Neural cell (in vitro differentiated cells): ENCODE results near the gene MYCT1. TPM values are rescaled to one million over a fixed set of nuclear protein-coding genes. Genes with fewer than 3 reads are reported as not detected.

Source experiments
- H2AFZ ChIP-seq: fragments of 200-600, 300-800 bp; sonication (generic), shearing (Covaris generic); 2 replicates; pipeline ENCODE4 v1.6.0; 2014; ENCODE audit warnings: low read depth, mild to moderate bottlenecking, antibody characterized with exemption, low read length, moderate library complexity
- H3F3A ChIP-seq: fragments of 200-600 bp; shearing (Covaris generic); 2 replicates; pipeline ENCODE4 v1.6.1; 2016; ENCODE audit warnings: mild to moderate bottlenecking, moderate library complexity, mixed read lengths, antibody characterized with exemption, low read length; ENCODE audit not compliant: insufficient read depth, poor library complexity, severe bottlenecking
- H3K27ac ChIP-seq: fragments of 200-600, 300-800 bp; sonication (generic), shearing (Covaris generic); 2 replicates; pipeline ENCODE4 v1.5.1; 2014; ENCODE audit warnings: mild to moderate bottlenecking, low read length, moderate library complexity
- H3K27me3 ChIP-seq: fragments of 300-800, 200-600 bp; sonication (generic), shearing (Covaris generic); 2 replicates; pipeline ENCODE4 v1.6.0; 2014; ENCODE audit warnings: mild to moderate bottlenecking, low read depth, low read length, moderate library complexity; ENCODE audit not compliant: insufficient read depth
- H3K36me3 ChIP-seq: fragments of 300-800, 200-600 bp; sonication (generic), shearing (Covaris generic); 2 replicates; pipeline ENCODE4 v1.5.1; 2014; ENCODE audit warnings: mild to moderate bottlenecking, antibody characterized with exemption, low read length, moderate library complexity; ENCODE audit not compliant: insufficient read depth
- H3K4me2 ChIP-seq: fragments of 300-800, 200-600 bp; sonication (generic), shearing (Covaris generic); 2 replicates; pipeline ENCODE4 v1.6.0; 2014; ENCODE audit warnings: mild to moderate bottlenecking, low read length
- H3K4me3 ChIP-seq: fragments of 300-800, 200-600 bp; sonication (generic), shearing (Covaris generic); 2 replicates; pipeline ENCODE4 v1.5.1; 2014; ENCODE audit warnings: mild to moderate bottlenecking, low read length, moderate library complexity
- H3K79me2 ChIP-seq: fragments of 200-600 bp; shearing (Covaris generic); replicated peaks from 2 replicates; pipeline ENCODE4 v1.6.0; 2014; ENCODE audit warnings: mild to moderate bottlenecking, low read length, moderate library complexity; ENCODE audit not compliant: insufficient read depth
- H3K9ac ChIP-seq: fragments of 300-800, 200-600 bp; sonication (generic), shearing (Covaris generic); 2 replicates; pipeline ENCODE4 v1.6.1; 2016; ENCODE audit warnings: mild to moderate bottlenecking, low read length, mixed read lengths
- H3K9me2 ChIP-seq: fragments of 200-600 bp; shearing (Covaris generic); 2 replicates; pipeline ENCODE4 v1.6.1; 2016; ENCODE audit warnings: mild to moderate bottlenecking, low read length, mixed read lengths; ENCODE audit not compliant: insufficient read depth
- H3K9me3 ChIP-seq: fragments of 200-600, 300-800 bp; sonication (generic), shearing (Covaris generic); 2 replicates; pipeline ENCODE4 v1.6.1; 2016; ENCODE audit warnings: mild to moderate bottlenecking, mixed run types, low read length, moderate library complexity, mixed read lengths
- H4K20me1 ChIP-seq: fragments of 200-600 bp; shearing (Covaris generic); 2 replicates; pipeline ENCODE4 v1.6.1; 2016; ENCODE audit warnings: mild to moderate bottlenecking, mixed run types; ENCODE audit not compliant: insufficient read depth
- EP300 ChIP-seq: fragments of 450-650 bp; conservative IDR thresholded peaks from 2 replicates; pipeline ENCODE4 v1.6.1; 2014; ENCODE audit warnings: antibody characterized with exemption, mild to moderate bottlenecking, moderate library complexity; ENCODE audit not compliant: poor library complexity, severe bottlenecking
- EZH2 ChIP-seq: fragments of 200-600, 300-800 bp; shearing (Covaris generic), sonication (generic); IDR thresholded peaks from 2 replicates; pipeline ENCODE4 v1.6.1; 2014; ENCODE audit warnings: antibody characterized with exemption, low read length, borderline replicate concordance, mild to moderate bottlenecking; ENCODE audit not compliant: insufficient read depth, poor library complexity, severe bottlenecking
- MXI1 ChIP-seq: fragments of 450-650 bp; conservative IDR thresholded peaks from 2 replicates; pipeline ENCODE4 v1.6.1; 2014; ENCODE audit warnings: antibody characterized with exemption, mild to moderate bottlenecking; ENCODE audit not compliant: poor library complexity, severe bottlenecking
- POLR2AphosphoS5 ChIP-seq: IDR thresholded peaks from 2 replicates; pipeline ENCODE4 v1.6.1; 2012
- RAD21 ChIP-seq: fragments of 450-650 bp; conservative IDR thresholded peaks from 2 replicates; pipeline ENCODE4 v1.6.1; 2014; ENCODE audit warnings: antibody characterized with exemption, mild to moderate bottlenecking, moderate library complexity
- SMC3 ChIP-seq: fragments of 450-650 bp; conservative IDR thresholded peaks from 2 replicates; pipeline ENCODE4 v1.6.1; 2014; ENCODE audit warnings: antibody characterized with exemption, mild to moderate bottlenecking, moderate library complexity; ENCODE audit not compliant: poor library complexity
- TAF1 ChIP-seq: IDR thresholded peaks from 2 replicates; pipeline ENCODE4 v1.6.1; 2012; ENCODE audit warnings: low read depth
- polyA plus RNA-seq: library from polyadenylated mRNA; depleted of rRNA; stranded (reverse); fragments of >200 nt; gene quantifications from 2 replicates; pipeline ENCODE4 v1.2.3, GENCODE V29; 2014
- TF ChIP-seq, protein P1 (sequence below): IDR thresholded peaks from 2 replicates; pipeline ENCODE4 v1.6.1; 2012; ENCODE audit warnings: borderline replicate concordance
- TF ChIP-seq, protein P2 (sequence below): fragments of 450-650 bp; IDR thresholded peaks from 2 replicates; pipeline ENCODE4 v1.5.1; 2014; ENCODE audit warnings: antibody characterized with exemption, mild to moderate bottlenecking, moderate library complexity; ENCODE audit not compliant: poor library complexity, severe bottlenecking

The MYCT1 gene
- polyA plus RNA-seq, 1 donor from 2014 or later = not detected

DNA sequence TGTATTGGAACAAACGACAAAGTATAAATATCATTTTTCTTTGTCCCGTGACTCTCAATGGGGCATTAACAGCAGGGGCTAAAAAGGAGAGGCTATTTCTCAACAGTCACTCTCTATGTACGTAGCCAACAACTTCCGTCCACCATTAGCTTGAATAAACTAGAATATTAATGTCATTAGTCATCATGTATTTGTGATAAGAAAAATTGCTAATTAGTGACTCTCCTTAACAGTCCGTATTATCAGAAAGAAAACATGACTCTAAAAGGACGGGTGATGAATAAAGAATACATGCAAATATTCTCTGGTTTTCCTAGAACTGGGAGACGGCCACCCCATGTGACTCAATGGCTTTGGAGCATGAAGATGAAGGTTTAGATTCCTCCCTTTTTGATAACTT, 71.5 kb downstream of the MYCT1 start:
- Histone ChIP-seq H3K9me3 (no peaks in the 10 kb centered on the region), H3K36me3 (no peaks in the 10 kb centered on the region), H3K4me3 (no peak overlapping the region), H3F3A (no peaks in the 10 kb centered on the region), H3K27ac (no peak overlapping the region), H3K9ac (no peak overlapping the region), H3K79me2 (no peaks in the 10 kb centered on the region), H3K27me3 (no peaks in the 10 kb centered on the region), H4K20me1 (no peaks in the 10 kb centered on the region), H3K4me2 (no peak overlapping the region), H3K9me2 (no peaks in the 10 kb centered on the region), H2AFZ (no peak overlapping the region)
- TF ChIP-seq, protein P1, sequence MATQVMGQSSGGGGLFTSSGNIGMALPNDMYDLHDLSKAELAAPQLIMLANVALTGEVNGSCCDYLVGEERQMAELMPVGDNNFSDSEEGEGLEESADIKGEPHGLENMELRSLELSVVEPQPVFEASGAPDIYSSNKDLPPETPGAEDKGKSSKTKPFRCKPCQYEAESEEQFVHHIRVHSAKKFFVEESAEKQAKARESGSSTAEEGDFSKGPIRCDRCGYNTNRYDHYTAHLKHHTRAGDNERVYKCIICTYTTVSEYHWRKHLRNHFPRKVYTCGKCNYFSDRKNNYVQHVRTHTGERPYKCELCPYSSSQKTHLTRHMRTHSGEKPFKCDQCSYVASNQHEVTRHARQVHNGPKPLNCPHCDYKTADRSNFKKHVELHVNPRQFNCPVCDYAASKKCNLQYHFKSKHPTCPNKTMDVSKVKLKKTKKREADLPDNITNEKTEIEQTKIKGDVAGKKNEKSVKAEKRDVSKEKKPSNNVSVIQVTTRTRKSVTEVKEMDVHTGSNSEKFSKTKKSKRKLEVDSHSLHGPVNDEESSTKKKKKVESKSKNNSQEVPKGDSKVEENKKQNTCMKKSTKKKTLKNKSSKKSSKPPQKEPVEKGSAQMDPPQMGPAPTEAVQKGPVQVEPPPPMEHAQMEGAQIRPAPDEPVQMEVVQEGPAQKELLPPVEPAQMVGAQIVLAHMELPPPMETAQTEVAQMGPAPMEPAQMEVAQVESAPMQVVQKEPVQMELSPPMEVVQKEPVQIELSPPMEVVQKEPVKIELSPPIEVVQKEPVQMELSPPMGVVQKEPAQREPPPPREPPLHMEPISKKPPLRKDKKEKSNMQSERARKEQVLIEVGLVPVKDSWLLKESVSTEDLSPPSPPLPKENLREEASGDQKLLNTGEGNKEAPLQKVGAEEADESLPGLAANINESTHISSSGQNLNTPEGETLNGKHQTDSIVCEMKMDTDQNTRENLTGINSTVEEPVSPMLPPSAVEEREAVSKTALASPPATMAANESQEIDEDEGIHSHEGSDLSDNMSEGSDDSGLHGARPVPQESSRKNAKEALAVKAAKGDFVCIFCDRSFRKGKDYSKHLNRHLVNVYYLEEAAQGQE = no peak
- TF ChIP-seq MXI1 (no peak), TAF1 (no peak), EP300 (no peak), SMC3 (no peak), EZH2 (no peak), POLR2AphosphoS5 (no peak), RAD21 (no peak)
- TF ChIP-seq, protein P2, sequence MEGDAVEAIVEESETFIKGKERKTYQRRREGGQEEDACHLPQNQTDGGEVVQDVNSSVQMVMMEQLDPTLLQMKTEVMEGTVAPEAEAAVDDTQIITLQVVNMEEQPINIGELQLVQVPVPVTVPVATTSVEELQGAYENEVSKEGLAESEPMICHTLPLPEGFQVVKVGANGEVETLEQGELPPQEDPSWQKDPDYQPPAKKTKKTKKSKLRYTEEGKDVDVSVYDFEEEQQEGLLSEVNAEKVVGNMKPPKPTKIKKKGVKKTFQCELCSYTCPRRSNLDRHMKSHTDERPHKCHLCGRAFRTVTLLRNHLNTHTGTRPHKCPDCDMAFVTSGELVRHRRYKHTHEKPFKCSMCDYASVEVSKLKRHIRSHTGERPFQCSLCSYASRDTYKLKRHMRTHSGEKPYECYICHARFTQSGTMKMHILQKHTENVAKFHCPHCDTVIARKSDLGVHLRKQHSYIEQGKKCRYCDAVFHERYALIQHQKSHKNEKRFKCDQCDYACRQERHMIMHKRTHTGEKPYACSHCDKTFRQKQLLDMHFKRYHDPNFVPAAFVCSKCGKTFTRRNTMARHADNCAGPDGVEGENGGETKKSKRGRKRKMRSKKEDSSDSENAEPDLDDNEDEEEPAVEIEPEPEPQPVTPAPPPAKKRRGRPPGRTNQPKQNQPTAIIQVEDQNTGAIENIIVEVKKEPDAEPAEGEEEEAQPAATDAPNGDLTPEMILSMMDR = no peak

DNA sequence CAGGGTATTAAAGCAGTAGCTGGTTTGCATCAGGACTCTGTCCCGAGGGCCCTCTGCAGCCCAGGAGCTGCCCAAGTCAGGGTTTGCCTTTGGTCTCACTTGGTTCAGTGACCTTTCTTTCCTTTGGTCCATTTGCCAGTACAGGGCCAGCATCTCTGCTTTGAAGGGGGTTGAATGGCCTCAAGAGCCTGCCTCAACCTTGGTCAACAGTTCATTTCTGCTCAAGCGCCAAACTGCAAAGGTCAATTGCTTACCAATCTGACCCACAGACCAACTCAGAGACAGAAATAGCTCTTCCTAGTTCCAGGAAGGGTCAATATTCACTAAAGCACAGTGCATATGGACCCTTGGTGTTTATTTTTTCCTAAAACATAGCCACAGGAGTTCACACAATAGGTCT, 72.3 kb downstream of the MYCT1 start:
- Histone ChIP-seq H3K9ac (no peak overlapping the region), H3K27ac (no peak overlapping the region), H3K4me2 (no peak overlapping the region), H3K9me3 (no peaks in the 10 kb centered on the region), H4K20me1 (no peaks in the 10 kb centered on the region), H3F3A (no peaks in the 10 kb centered on the region), H3K27me3 (no peaks in the 10 kb centered on the region), H3K9me2 (no peaks in the 10 kb centered on the region), H3K4me3 (no peak overlapping the region), H3K36me3 (no peaks in the 10 kb centered on the region), H2AFZ (no peak overlapping the region), H3K79me2 (no peaks in the 10 kb centered on the region)
- no peak for TF ChIP-seq TAF1
- no peak for TF ChIP-seq SMC3
- TF ChIP-seq EZH2 = no peak
- no peak for TF ChIP-seq MXI1
- TF ChIP-seq, protein P1 = no peak
- TF ChIP-seq, protein P2 = no peak
